OCI-LY1 (cell line): ENCODE results near the gene MAPK10.

Experiments used
- CTCF ChIP-seq: fragments of 200-600 bp; sonication (generic), shearing (Covaris generic); IDR thresholded peaks from 2 replicates; pipeline ENCODE4 v1.5.1; 2017; ENCODE audit warnings: mild to moderate bottlenecking, antibody characterized with exemption, low read length, moderate library complexity, mixed read lengths
- EZH2 ChIP-seq: fragments of 200-600 bp; sonication (generic), shearing (Covaris generic); IDR thresholded peaks from 2 replicates; pipeline ENCODE4 v1.8.0; 2017; ENCODE audit warnings: borderline replicate concordance, mixed run types, mild to moderate bottlenecking, antibody characterized with exemption, low read length, moderate library complexity, mixed read lengths

DNA sequence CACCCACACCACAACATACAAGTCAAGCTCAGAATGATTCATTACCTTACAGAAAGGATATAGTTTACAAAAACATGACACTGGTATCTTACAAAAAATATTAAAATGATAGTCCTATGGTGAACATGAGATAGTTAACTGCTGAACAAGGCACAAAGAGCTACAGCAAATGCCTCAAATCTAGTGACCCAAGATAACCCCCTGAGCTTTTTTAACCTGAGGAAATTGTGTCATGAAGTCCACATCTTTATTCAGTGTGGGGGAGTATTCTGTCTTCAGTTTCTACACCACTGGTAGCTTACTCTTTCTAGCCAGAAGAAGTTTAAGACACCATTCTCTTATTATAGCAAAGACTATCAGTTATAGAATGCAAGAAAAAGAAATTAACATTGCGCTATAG is 218.7 kb downstream of the MAPK10 start:
- no peak for TF ChIP-seq CTCF
- no peak for TF ChIP-seq EZH2
